ENCODE results near the gene TDRD1. TPM values are rescaled to one million over a fixed set of nuclear protein-coding genes. Genes with fewer than 3 reads are reported as not detected.
A peak's percentile ranks its signal among the peaks of the same experiment; 100 is the strongest.

Gene TDRD1
- total RNA-seq, 1 experiment from 2014 or later: not detected

DNA sequence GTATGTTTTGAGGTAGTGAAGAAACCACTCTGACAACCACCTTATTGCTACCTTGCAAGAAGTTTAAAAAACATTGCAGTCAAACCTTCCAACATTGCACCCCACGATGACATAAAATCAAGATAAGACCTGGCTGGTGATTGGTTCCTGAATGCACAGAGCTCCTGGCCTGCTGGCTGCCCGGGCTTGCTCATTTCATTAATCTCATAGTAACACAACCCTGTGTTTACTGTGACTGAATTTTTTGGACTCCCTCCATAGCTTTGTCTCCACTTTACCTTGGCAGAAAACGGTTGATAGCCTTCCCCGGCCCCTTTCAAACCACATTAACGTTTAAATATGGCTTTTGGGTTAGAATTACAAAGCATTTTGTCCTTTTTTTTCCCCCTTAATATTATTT lies 87.4 kb downstream of the TDRD1 start:
- peak; percentile 87 for DNase-seq (ENCODE audit: low read depth)

DNA sequence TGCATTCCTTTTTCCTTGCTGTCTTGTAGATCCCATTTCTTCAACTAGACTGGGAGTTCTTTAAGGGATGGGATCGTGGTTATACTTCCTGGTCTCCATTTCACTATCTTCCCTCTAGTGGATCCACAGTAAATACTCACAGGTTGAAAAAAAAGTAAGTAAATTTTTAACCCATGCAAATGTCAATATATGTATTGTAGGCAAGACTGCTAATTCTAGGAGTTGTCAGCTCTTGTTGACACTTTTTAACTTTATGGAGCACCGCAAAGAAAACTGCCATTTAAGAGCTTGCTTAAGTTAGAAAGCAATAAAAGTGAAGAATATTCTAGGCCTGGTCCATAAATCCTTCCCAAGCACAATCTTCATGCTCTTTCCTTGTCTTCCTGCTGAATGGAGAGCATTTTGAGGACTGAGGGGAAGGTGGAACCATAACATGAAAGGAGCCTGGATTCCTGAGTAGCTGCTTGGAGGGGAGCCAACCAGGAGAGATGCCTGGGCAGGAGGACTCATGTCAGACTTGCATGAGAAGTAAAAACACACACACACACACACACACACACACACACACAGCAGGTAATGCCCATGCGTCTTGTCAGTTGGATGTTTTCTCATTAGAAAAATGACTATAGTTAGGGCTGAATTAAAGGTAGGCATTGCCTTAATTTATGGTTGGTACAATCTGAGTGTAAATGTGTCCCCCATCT lies 92.1 kb downstream of the TDRD1 start:
- peak; percentile 88 for DNase-seq (ENCODE audit: low read depth)

GRCh38 chr10:114271779-114272167 lies 92.6 kb downstream of the TDRD1 start:
- DNase-seq (ENCODE audit: low read depth): peak; percentile 97

DNA sequence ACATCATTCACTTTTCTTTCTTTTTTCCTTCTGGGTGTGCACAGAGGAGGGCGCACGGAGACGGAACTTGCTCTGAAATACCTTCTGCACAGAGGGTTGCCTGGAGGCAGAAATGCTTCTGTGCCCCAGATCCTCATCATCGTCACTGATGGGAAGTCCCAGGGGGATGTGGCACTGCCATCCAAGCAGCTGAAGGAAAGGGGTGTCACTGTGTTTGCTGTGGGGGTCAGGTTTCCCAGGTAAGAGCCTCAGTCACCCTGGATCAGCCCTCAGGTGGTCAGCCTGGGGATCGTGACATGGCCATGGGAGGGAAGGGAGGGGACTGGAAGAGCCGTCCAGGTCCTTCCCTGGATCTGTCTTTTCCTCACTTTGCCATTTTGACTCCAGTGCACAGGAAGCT lies 93.5 kb downstream of the TDRD1 start:
- DNase-seq (ENCODE audit: low read depth): no peak

- no peak for DNase-seq (ENCODE audit: low read depth)
These were observed 94.8 kb downstream of the TDRD1 start for GRCh38 chr10:114273910-114274309.

DNA sequence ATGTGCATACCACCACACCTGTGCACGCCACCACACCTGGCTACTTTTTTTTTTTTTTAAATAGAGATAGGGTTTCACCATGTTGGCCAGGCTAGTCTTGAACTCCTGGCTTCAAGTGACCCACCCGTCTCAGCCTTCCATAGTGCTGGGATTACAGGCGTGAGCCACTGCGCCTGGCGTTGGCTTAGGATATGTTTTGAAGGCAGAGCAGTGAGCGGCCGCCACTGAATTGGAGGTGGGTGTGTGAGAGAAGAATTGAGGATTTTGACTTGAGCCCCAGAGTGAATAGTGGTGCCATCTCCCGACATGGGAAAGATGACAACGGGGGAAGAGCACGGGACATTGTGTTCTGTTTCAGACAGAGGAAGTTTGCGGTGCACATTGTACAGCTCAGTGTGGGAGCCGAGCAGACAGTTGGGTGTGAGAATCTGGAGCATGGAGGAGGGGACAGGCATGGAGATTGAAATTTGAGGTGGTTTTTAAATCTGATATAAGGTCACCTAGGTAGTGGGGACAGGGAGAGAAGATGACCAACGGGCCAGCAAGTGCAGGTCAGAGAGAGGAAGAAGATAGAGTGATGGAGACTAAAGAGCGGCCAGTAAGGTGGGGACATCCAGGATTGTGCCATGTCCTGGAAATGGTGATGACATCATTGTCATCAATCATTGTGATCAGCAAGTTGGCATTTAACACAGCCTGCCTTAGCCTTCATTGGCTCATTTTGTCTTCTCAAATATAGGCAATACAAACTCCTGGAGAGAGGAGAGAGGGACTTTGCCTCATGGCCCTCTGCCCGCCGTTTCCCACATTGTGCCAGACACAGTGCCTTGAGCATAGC lies 95.7 kb downstream of the TDRD1 start:
- DNase-seq (ENCODE audit: low read depth): no peak

GRCh38 chr10:114276066-114276465 lies 96.9 kb downstream of the TDRD1 start:
- no peak for DNase-seq (ENCODE audit: low read depth)

- no peak for DNase-seq (ENCODE audit: low read depth)
These were observed 97.5 kb downstream of the TDRD1 start for GRCh38 chr10:114276671-114277070.

DNA sequence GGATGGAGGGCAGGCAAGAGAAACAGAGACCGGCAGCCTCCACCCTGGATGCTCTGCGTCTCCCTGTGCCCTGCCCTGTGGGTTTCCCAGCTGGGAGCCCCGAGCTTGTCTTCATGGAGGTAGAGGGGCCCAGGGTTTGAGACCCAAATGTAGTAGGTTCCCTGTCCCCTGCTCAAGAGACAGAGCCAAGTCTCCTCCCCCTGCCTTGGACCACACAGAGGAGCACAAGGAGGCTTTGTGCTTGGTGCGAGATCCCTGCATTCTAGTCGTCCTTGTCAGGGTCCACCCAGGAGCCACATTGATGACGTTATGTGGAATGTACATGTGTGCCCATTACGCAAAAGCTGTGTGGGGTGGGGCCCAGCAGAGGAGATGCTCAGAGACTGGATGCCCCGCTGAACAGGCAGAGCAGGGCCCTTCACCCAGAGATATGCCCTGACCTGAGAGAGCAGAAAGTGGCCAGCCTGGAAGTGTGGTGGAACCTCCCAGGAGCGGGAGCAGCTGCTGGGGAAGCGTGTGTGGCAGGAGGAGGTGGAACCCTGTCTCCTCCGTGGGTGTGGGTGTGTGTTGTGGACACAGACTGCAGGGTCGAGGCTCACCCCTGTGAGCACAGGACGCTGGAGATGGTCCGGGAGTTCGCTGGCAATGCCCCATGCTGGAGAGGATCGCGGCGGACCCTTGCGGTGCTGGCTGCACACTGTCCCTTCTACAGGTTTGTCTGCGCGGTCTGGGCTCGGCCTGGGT lies 99.2 kb downstream of the TDRD1 start:
- no peak for DNase-seq (ENCODE audit: low read depth)

DNA sequence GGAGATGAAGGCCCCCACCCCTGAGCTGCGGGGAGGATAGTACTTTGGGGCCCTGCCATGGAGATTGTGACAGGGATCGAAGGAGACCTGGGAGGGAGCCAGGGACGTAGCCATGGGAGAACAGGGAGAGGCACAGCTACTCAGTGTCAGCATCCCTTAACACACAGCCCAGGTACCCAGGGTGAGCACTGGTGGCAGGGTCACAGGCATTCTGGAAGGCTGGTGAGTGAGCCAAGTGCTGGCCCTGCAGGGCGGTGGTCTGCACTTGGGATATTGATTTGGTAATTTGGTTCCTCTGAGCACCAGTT lies 99.7 kb downstream of the TDRD1 start:
- DNase-seq (ENCODE audit: low read depth): no peak

DNA sequence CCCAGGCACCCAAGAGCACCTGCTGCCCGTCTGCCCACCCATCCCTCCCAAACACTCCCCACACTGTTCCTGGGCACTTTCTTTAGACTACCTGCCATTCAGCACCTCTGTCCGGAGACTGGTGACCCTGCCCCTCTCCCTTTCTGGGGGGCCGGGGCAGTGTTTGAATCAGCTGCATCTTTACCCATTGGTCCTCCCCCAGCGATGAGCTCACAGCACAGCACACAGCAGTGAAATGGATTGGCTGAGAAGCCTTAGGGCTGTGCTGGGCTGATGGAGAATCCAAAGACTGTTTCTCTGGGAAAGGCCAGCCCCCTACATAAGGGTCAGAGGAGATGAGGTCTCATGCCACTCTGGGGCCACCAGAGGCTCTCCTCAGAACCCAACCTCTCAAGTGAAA lies 100.1 kb downstream of the TDRD1 start:
- DNase-seq (ENCODE audit: low read depth): no peak

DNA sequence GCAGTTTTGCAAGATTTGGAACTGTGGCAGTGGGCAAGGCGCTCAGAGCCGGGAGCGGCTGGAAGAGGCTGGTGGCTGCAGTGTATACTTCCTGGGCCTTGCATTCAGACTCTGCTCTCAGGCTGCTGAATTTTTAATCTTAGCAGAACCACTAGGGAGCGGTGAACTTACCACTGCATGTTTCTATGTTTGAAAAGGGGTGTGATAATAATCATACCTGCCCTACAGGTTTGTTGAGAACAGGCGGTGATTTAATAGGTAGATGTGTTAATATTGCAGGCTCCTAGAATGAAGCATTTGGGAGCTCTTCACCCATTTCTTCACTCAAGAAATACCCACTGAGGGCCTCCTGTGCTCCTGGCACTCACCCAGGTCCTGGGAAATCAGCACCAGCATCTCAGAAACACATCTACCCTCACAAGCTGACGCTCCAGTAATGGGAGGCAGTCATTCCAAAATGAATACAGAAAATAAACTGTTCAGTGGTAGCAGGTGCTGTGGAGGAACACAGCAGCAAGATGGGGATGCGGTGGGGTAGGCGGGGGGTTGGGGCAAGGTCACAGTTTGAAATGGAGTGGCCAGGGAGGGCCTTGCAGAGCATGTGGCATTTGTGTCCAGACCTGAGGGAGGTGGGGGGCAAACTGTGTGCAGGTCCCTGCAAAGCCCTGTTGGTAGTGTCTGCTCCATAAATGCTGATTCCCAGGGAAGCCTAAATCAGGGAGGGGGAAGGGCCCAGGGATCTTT lies 100.9 kb downstream of the TDRD1 start:
- no peak for DNase-seq (ENCODE audit: low read depth)

DNA sequence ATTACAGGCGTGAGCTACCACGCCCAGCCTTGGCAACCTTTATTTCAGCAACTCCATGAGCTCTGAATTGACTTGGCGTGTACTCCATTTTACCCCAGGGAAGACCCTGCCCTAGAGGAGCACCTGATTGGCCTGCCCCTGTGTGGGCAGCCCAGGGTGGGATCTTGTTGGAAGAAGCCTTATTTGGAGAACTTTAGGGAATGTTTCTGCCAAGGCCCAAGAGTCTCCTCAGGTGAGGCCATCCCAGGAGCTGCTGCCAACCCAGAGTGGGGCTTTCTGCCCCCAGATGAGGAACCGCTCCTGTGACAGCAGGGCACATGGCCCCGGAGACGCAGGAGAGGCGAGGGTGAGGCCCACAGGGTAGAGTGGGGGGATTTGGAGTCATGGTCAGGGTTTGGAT lies 101.9 kb downstream of the TDRD1 start:
- no peak for DNase-seq (ENCODE audit: low read depth)

DNA sequence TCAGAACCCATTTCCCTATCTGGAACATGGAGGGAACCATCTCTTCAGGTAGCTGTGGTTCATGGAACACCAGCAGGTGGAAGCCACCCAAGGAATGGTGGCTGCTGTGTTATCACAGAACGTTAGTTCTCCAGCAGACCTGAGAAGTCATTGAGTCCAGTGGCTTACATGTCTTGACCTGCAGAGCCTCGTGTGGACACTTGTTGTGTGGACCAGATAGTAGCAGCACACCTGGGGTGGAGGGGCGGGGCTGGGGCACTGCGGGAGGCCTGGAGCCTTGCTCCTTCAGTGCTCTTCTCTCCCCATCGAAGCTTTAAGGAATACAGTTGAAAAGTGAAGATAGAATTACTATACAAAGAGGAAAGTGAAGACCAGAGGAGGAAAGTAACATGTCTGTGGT lies 102.3 kb downstream of the TDRD1 start:
- DNase-seq (ENCODE audit: low read depth): no peak

Other genes starting within 250 kb of the TDRD1 start
- gene ADRB1, start 135.5 kb upstream of the TDRD1 start, total RNA-seq (2014; rRNA removed; shearing (Covaris generic)): 0.12 and 0.52 TPM in 2 replicates
- 7.8 and 9.1 TPM in 2 replicates for gene CCDC186, start 5.2 kb upstream of the TDRD1 start, total RNA-seq (2014; rRNA removed; shearing (Covaris generic))
- not detected in 2 replicates for gene VWA2, start 59.9 kb downstream of the TDRD1 start, total RNA-seq (2014; rRNA removed; shearing (Covaris generic))
- 0.44 and 1.7 TPM in 2 replicates for gene AFAP1L2, start 225.1 kb downstream of the TDRD1 start, total RNA-seq (2014; rRNA removed; shearing (Covaris generic))

Data from M059J (cell line).